GM18951 (cell line): ENCODE data around the gene TANC1.

ENCODE experiments used
- POLR2A ChIP-seq: IDR thresholded peaks from 4 replicates; pipeline ENCODE4 v1.6.1; 2011; ENCODE audit warnings: mild to moderate bottlenecking; ENCODE audit not compliant: insufficient read length, insufficient read depth; ENCODE audit errors: extremely low read depth
- in situ Hi-C: fragments of 300-500 bp; cut with MboI; formaldehyde crosslinking; loops from one replicate; pipeline ENCODE4 v1.12.0; 2022; ENCODE audit warnings: low sequenced_read_pairs, mixed read lengths, inconsistent platforms; ENCODE audit not compliant: unreplicated experiment

TANC1 gene

DNA sequence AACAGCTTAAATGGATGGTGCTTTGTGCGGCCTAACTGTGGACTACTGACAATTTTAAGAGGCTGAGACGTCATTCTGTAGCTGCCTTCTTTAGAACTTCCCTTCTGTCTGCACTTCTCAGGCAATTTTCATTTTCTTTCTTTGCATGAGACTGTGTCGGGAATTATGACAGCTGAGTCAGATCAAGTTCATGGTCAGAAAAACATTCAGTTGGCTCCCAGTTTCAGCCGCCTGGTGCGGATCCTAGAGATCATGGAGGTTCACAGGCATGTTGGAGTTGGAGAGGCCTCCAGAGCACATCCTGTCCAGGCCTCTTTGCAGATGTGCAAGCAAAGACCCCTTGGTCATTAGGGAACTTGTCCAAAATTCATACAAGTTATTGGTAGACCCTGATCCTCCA lies 135.0 kb downstream of the TANC1 start:
- in situ Hi-C loops: no loop called here
- no peak for TF ChIP-seq POLR2A

- in situ Hi-C loops: no loop called here
- no peak for TF ChIP-seq POLR2A
Observed at GRCh38 chr2:159106109-159106508, 137.7 kb downstream of the TANC1 start.

DNA sequence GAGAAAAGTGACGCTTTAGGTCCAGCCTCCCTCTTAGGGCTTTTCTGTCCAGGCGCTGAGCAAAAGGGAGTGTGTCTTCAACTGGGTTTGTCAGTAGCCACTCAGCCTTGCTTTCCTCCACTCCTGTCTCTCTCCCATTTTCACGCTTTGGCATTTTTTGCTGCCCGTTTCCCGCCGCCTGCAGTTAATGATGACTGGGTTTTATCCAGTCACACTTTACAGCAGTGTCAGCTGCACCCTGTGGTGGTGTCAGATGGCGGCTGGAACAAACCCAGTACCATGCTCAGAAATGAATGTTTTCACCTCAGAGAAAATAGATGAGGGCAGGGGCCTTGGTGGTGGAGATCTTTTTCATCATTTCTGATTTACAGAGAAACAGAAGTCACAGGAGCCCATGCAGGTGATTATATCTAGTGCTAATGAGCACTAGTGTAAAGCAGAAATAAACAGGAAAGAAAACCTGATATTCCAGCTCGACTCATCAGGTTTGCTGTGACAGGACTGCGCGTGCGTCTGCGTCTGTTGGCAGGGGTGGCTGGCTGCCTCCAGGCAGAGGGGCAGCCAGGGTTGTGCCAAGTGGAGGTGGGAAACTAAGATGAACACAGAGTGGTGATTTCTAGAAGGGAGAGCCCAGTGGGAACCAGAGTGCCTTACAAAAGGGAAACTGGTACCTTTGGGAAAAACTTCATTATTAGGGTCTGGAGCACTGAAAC lies 139.9 kb downstream of the TANC1 start:
- no peak for TF ChIP-seq POLR2A
- in situ Hi-C loops: no loop called here

DNA sequence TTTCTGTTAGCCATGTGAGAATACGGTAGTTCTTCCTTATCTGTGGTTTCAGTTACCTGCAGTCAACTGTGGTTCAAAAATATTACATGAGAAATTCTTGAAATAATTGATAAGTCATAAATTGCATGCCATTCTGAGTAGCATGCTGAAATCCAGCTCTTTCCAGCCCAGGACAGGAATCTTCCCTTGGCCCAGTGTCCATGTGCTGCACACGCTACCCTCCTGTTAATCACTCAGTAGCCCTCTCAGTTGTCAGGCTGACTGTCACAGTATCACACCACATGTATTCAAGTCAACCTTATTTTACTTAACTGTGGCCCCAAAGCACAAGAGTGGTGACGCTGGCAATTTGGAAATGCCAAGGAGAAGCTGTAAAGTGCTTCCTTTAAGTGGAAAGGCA lies 141.1 kb downstream of the TANC1 start:
- TF ChIP-seq POLR2A: no peak
- in situ Hi-C loops: no loop called here

DNA sequence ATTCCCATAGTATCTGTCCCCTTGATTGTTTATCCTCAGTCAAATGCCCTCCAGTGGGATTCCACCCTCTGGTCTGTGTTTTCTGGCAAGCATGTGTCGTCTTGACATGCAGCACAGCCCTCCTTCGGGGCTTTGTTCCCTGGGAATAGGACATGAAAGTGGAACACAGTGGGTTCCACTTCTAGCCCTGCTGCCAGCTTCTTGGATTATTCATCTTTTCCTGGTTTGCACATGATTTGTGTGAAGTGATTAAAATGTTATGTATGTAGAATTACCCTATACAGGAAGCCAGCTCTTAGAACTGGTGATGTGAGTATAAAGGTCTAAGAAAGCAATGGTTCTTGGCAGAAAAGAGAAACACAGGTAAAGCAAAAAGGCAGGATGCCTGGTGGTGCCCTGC lies 142.3 kb downstream of the TANC1 start:
- in situ Hi-C loops: no loop called here
- no peak for TF ChIP-seq POLR2A

- in situ Hi-C loops: no loop called here
- TF ChIP-seq POLR2A: no peak
Observed at GRCh38 chr2:159111346-159111927, 143.0 kb downstream of the TANC1 start.

DNA sequence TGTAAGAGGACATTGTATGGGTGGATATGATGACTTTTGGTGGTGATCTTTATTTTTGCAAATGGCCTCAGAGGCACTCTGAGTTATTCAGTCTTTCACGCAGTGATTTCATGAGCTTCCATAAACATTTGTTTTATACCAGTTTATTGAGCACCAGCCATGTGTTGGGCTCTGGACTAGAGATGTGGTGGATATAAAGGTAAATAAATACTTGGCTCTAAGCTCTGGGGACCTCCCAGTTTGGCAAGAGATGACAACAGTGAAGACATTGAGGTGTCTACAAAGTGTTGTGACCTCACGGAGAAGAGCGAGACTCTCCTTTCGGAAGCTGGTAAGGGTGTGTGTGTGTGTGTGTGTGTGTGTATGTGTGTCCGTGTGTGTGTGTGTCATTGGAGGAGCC lies 146.4 kb downstream of the TANC1 start:
- TF ChIP-seq POLR2A: no peak
- in situ Hi-C loops: no loop called here

DNA sequence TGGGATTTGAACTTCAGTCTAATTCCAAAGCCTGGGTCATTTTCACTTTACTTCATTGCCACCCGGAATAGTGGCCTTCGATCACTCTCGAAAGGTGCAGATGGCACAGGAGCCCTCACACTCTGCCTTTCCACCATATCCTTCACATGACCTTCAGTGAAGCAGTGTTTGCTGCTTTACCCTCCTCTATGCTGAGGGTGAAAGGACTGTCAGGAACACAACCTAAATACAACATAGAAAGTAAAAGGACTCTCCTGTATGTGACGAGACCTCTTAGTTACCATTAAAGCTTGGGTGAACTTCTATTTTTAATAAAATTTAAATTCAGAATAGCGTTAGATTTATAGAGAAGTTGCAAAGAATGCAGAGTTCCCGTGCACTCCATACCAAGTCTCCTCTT lies 148.5 kb downstream of the TANC1 start:
- in situ Hi-C loops: no loop called here
- TF ChIP-seq POLR2A: no peak

DNA sequence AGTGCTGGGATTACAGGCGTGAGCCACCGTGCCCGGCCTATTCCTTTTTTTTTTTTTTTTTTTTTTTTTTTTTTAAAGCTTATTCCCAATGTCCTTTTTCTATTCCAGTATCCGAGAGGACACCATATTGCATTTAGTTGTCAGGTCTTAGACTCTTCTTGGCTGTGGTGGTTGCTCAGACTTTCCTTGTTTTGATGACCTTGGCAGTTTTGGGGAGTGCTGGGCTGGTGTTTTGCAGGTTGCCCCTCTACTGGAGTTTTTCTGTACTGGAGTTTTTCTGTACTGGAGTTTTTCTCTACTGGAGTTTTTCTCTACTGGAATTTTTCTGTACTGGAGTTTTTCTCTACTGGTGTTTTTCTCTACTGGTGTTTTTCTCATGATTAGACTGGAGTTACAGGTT lies 149.2 kb downstream of the TANC1 start:
- TF ChIP-seq POLR2A: no peak
- in situ Hi-C loops: no loop called here

DNA sequence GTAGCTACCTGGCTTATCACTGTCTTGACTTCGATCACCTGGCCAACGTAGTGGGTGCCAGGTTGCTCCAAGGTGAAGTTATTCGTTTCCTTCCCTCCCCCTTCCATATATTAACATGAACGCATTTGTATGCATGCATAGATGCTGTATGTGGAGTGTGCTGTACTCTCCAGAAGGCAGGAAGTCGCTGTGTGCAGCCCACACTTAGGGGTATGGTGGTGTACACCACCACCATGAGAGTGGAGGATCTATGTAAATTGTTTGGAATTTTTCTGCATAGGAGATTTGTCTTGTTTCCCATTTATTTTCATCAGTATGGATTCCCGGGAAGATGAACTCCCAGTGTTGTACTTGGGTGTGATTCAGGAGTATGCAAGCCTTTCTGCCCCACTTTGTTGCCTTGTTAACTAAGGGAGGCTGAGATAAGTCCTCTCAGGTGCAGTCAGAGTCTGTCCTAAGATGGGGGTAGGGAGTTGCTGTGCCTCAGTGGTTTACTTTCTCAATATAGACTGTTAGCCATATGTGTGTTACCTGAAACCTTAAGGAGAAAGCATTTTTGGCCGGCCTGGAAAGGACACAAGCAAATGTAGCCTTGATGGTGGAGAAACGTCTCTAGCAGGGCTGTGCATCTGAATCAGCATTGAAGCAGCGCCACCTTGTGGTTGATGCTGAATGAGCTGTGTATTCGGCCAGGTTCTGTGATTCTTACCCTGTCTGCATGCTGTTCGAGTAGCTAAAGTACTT lies 149.8 kb downstream of the TANC1 start:
- TF ChIP-seq POLR2A: no peak
- in situ Hi-C loops: no loop called here

DNA sequence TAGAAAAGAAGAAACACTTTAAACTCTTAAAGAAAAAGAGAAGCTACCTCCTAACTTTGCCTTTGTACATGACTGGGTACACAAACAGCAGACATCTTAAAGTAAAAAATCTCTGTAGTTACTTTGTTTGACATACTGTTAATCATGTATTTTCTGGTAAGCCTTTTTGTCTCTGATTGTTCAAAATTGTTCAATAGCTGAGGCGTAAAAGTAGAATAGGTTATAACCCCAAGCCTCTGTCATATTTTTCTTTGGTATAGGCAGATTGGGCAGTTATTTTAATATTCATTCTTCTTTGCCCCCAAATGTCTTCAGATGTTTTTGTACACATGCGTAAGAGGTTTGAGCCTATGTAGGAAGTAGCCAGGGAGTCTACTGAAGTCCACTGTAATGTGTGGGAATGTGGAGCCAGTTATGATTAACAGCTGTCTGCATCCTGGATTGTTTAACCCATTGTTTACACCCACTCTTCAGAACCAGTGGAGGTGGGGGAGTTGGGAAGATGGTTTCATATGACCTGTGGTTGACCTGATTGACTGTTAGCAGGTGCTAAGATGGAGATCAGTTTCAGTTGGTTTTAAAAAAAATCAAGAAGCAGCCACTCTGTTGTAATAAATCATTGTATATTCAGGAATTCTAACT lies 150.5 kb downstream of the TANC1 start:
- in situ Hi-C loops: no loop called here
- no peak for TF ChIP-seq POLR2A

- TF ChIP-seq POLR2A: no peak
- in situ Hi-C loops: loop anchor here (5.0 kb wide), 1 partner anchor 212 kb away; no protein-coding TSS in a partner anchor
Observed at GRCh38 chr2:159119652-159120257, 151.3 kb downstream of the TANC1 start.

DNA sequence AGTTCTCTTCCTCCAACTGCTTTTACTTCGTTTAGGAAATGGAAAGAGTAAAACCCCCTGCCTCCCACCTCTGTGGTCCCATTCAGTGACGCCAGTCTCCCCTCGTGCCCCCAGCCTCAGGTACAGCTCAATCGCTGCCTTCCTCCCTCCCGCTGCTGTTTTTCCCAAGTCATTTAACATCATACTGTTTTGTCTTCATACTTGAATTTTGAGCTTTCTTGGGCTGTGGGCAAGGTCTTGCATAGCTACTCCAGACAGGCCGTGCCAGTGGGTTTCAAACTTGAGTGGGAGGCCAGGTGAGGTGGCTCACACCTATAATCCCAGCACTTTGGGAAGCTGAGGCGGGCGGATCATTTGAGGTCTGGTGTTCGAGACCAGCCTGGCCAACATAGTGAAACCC lies 155.3 kb downstream of the TANC1 start:
- no peak for TF ChIP-seq POLR2A
- in situ Hi-C loops: loop anchor here (5.0 kb wide), 1 partner anchor 216 kb away; no protein-coding TSS in a partner anchor

DNA sequence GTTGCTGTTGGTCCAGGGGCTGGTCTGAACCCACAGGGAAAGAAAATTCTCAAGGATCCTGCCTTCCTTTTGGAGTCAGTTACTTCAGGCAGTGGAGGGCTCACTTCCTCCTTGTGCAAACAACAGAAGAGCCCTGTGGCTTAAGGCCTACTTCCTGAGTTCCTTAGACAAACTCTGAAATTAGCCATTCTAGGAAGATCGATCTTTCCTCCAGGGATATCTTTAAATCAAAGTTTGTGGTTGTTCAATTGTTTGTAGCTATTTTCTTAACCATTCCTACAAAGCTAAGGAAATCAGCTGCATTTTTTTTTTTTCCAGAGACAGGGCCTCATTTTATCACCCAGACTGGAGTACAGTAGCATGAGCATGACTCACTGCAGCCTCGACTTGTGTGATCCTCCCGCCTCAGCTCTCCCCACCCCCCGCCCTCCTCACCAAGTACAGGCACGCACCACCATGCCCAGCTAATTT lies 156.0 kb downstream of the TANC1 start:
- TF ChIP-seq POLR2A: no peak
- in situ Hi-C loops: loop anchor here (5.0 kb wide), 1 partner anchor 217 kb away; no protein-coding TSS in a partner anchor
